ENCODE data around the gene ZNF341. TPM values are rescaled to one million over a fixed set of nuclear protein-coding genes. Genes with fewer than 3 reads are reported as not detected.
A peak's percentile ranks its signal among the peaks of the same experiment; 100 is the strongest.

Gene ZNF341
- 7.7 TPM for total RNA-seq (2021; ENCODE audit: unreplicated experiment)
- 7.7 TPM for polyA plus RNA-seq (2012; ENCODE audit: insufficient read length)
- percentile 55 among the genes with signal in this experiment for Bru-seq, nascent RNA
- percentile 53 among the genes with signal in this experiment for BruChase-seq, experiment 1, labeled RNA remaining after a 2-hour chase
- BruChase-seq, experiment 2, labeled RNA remaining after a 6-hour chase = percentile 60 among the genes with signal in this experiment
- long read RNA-seq, partial matches to known transcripts = 9 of 19 reads
- long read RNA-seq, other reads (novel, unspliced or antisense) = 8 of 19 reads

GRCh38 chr20:33731693-33732165 is at the start of gene ZNF341:
Gene ZNF341, plus strand, starts transcription at chr20:33731996. Its CDS starts 26 bp downstream, at chr20:33732022.
- H3K27ac ChIP-seq (ENCODE audit: low read length) = peak within 1 kb of the TSS; percentile 90
- H3K9me3 ChIP-seq (ENCODE audit: control insufficient read depth, insufficient read depth, low read depth, low read length) = peaks cover 1% of the 10 kb centered on the region; the same call in 1 of the 2 replicates
- peaks cover 13% of the 10 kb centered on the region for H3K4me1 ChIP-seq (ENCODE audit: control insufficient read depth, insufficient read depth, low read length)
- H3K36me3 ChIP-seq (ENCODE audit: control insufficient read depth, insufficient read depth, low read length) = no peaks in the 10 kb centered on the region
- no TSS peak for BruUV-seq (replicated peaks)
- no peak for DNase-seq (ENCODE audit: low read depth, low spot score)
- peak; percentile 91 for ATAC-seq
- peak within 1 kb of the TSS; percentile 55 to 83 for H3K4me3 ChIP-seq (ENCODE audit: low read depth in 2 of 2, low read length in 2 of 2)
- in situ Hi-C loops (cut with HindIII; ENCODE audit: low pct_unique_long_range_greater_than_20kb, low sequenced_read_pairs) = no loop called here
- no peaks in the 10 kb centered on the region for H3K27me3 ChIP-seq (ENCODE audit: control insufficient read depth, insufficient read depth, low read length)
- ChIA-PET CTCF (no interaction called here), POLR2A (no interaction called here)
- peak; percentile 99 for TF ChIP-seq CTCF (IDR thresholded peaks at IDR 0.05)
- TF ChIP-seq SIN3A (IDR thresholded peaks at IDR 0.05; ENCODE audit: borderline replicate concordance, insufficient read depth, low read depth, low read length) = no peak
- no peak for TF ChIP-seq REST (IDR thresholded peaks at IDR 0.05; ENCODE audit: insufficient read depth in 1 of 2, low read depth in 2 of 2, low read length in 1 of 2)
- intact Hi-C loops (cut with micrococcal nuclease; ENCODE audit: unreplicated experiment) = no loop called here

- intact Hi-C loops (cut with micrococcal nuclease; ENCODE audit: unreplicated experiment) = no loop called here
- Histone ChIP-seq H3K36me3 (ENCODE audit: control insufficient read depth, insufficient read depth, low read length) (no peaks in the 10 kb centered on the region), H3K4me3 (ENCODE audit: low read depth in 2 of 2, low read length in 2 of 2) (peak overlapping the region; percentile 58 to 83), H3K9me3 (ENCODE audit: control insufficient read depth, insufficient read depth, low read depth, low read length) (no peaks in the 10 kb centered on the region), H3K4me1 (ENCODE audit: control insufficient read depth, insufficient read depth, low read length) (peaks cover 6% of the 10 kb centered on the region), H3K27me3 (ENCODE audit: control insufficient read depth, insufficient read depth, low read length) (no peaks in the 10 kb centered on the region), H3K27ac (ENCODE audit: low read length) (peak overlapping the region; percentile 80)
- ATAC-seq (no peak), DNase-seq (ENCODE audit: low read depth, low spot score) (no peak)
- TSS peak; percentile 69 for BruUV-seq (replicated peaks)
- in situ Hi-C loops (cut with HindIII; ENCODE audit: low pct_unique_long_range_greater_than_20kb, low sequenced_read_pairs) = no loop called here
- ChIA-PET POLR2A (no interaction called here), CTCF (interaction anchor here (0.5 kb wide), 1 partner anchor 169 kb away, joined by 4 read pairs; no protein-coding TSS in a partner anchor)
- TF ChIP-seq REST (IDR thresholded peaks at IDR 0.05; ENCODE audit: insufficient read depth in 1 of 2, low read depth in 2 of 2, low read length in 1 of 2) (no peak), SIN3A (IDR thresholded peaks at IDR 0.05; ENCODE audit: borderline replicate concordance, insufficient read depth, low read depth, low read length) (no peak), TCF7L2 (IDR thresholded peaks at IDR 0.05; ENCODE audit: low read depth, low read length) (no peak), POLR2AphosphoS5 (IDR thresholded peaks at IDR 0.05; ENCODE audit: low read depth, low read length) (no peak; the same call in 1 of the 2 replicates), CTCF (IDR thresholded peaks at IDR 0.05) (no peak)
Measured at GRCh38 chr20:33684533-33685327, 47.1 kb upstream of the ZNF341 start.
